ENCODE data around the gene ITFG2.

The ITFG2 gene

GRCh38 chr12:2826721-2827515 is 14.4 kb downstream of the ITFG2 start:
- no peak overlapping the region for H3K9ac ChIP-seq (ENCODE audit: low read length)
- H4K91ac ChIP-seq (ENCODE audit: low read depth, low read length): no peak overlapping the region
- H2BK5ac ChIP-seq (ENCODE audit: low read depth, low read length, poor library complexity): no peak overlapping the region
- H3K23ac ChIP-seq (ENCODE audit: low read length): no peak overlapping the region
- H3K4me3 ChIP-seq (ENCODE audit: low read depth, low read length): no peak overlapping the region
- no peak overlapping the region for H3K4ac ChIP-seq (ENCODE audit: low read depth, low read length)
- H3K9me3 ChIP-seq (ENCODE audit: insufficient read depth, low read depth, low read length): no peaks in the 10 kb centered on the region
- no peak overlapping the region for H3K14ac ChIP-seq (ENCODE audit: low read length)
- H3K79me1 ChIP-seq (ENCODE audit: low read length): no peaks in the 10 kb centered on the region
- H2AK5ac ChIP-seq (ENCODE audit: low read length): no peak overlapping the region
- no peak overlapping the region for H2BK120ac ChIP-seq (ENCODE audit: insufficient read depth, low read length, poor library complexity)
- H3K18ac ChIP-seq (ENCODE audit: low read length): no peak overlapping the region
- H4K12ac ChIP-seq (ENCODE audit: low read depth, low read length): no peak overlapping the region
- H2BK12ac ChIP-seq (ENCODE audit: low read length): no peak overlapping the region
- no peak overlapping the region for H2AFZ ChIP-seq (ENCODE audit: insufficient read depth, low read length, poor library complexity)
- H4K8ac ChIP-seq (ENCODE audit: low read depth, low read length): no peak overlapping the region
- H3K4me1 ChIP-seq (ENCODE audit: control insufficient read depth in 1 of 2, insufficient read depth in 2 of 2, low read length in 2 of 2): no peaks in the 10 kb centered on the region
- no peaks in the 10 kb centered on the region for H3K79me2 ChIP-seq (ENCODE audit: control insufficient read depth, insufficient read depth, low read length, poor library complexity)
- H3K4me2 ChIP-seq (ENCODE audit: low read length): no peak overlapping the region
- DNase-seq: no peak
- H3K36me3 ChIP-seq (ENCODE audit: control insufficient read depth in 1 of 2, insufficient read depth in 2 of 2, low read length in 2 of 2): peaks cover 44 to 56% of the 10 kb centered on the region in 2 experiments
- H3K27ac ChIP-seq (ENCODE audit: low read depth, low read length): no peak overlapping the region
- WGBS (ENCODE audit: extremely low coverage, insufficient coverage, insufficient read length): no CpG with 5 or more reads among the region's 14 CpGs
- H3K27me3 ChIP-seq (ENCODE audit: insufficient read depth, low read length): no peaks in the 10 kb centered on the region

DNA sequence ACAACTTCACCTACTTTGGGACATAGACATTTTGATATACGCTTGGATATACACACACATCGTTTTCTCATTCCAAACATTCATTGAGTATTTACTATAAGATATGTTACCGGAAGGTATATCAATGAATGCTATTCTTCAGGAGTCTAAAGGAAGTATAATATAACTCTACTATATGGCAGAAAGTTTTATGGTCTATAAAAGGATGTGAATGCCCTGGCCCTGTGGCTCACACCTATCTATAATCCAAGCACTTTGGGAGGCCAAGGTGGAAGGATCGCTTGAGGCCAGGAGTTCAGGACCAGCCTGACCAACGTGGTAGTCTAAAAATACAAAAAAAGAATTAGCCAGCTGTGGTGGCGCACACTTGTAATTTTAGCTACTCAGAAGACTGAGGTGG is 16.8 kb downstream of the ITFG2 start:
- Histone ChIP-seq H3K9me3 (ENCODE audit: insufficient read depth, low read depth, low read length) (no peaks in the 10 kb centered on the region), H3K18ac (ENCODE audit: low read length) (no peak overlapping the region), H2AFZ (ENCODE audit: insufficient read depth, low read length, poor library complexity) (no peak overlapping the region), H3K27ac (ENCODE audit: low read depth, low read length) (no peak overlapping the region), H3K9ac (ENCODE audit: low read length) (no peak overlapping the region), H3K14ac (ENCODE audit: low read length) (no peak overlapping the region), H3K4ac (ENCODE audit: low read depth, low read length) (no peak overlapping the region), H4K8ac (ENCODE audit: low read depth, low read length) (no peak overlapping the region), H2AK5ac (ENCODE audit: low read length) (no peak overlapping the region), H3K79me2 (ENCODE audit: control insufficient read depth, insufficient read depth, low read length, poor library complexity) (no peaks in the 10 kb centered on the region), H3K79me1 (ENCODE audit: low read length) (no peaks in the 10 kb centered on the region), H3K4me3 (ENCODE audit: low read depth, low read length) (no peak overlapping the region), H2BK120ac (ENCODE audit: insufficient read depth, low read length, poor library complexity) (no peak overlapping the region), H3K4me1 (ENCODE audit: control insufficient read depth in 1 of 2, insufficient read depth in 2 of 2, low read length in 2 of 2) (no peaks in the 10 kb centered on the region), H4K12ac (ENCODE audit: low read depth, low read length) (no peak overlapping the region), H2BK12ac (ENCODE audit: low read length) (no peak overlapping the region), H3K36me3 (ENCODE audit: control insufficient read depth in 1 of 2, insufficient read depth in 2 of 2, low read length in 2 of 2) (peaks cover 33 to 39% of the 10 kb centered on the region in 2 experiments), H3K27me3 (ENCODE audit: insufficient read depth, low read length) (no peaks in the 10 kb centered on the region), H3K4me2 (ENCODE audit: low read length) (no peak overlapping the region), H4K91ac (ENCODE audit: low read depth, low read length) (no peak overlapping the region), H3K23ac (ENCODE audit: low read length) (no peak overlapping the region), H2BK5ac (ENCODE audit: low read depth, low read length, poor library complexity) (no peak overlapping the region)
- no peak for DNase-seq
- WGBS (ENCODE audit: extremely low coverage, insufficient coverage, insufficient read length): no CpG with 5 or more reads among the region's 6 CpGs

DNA sequence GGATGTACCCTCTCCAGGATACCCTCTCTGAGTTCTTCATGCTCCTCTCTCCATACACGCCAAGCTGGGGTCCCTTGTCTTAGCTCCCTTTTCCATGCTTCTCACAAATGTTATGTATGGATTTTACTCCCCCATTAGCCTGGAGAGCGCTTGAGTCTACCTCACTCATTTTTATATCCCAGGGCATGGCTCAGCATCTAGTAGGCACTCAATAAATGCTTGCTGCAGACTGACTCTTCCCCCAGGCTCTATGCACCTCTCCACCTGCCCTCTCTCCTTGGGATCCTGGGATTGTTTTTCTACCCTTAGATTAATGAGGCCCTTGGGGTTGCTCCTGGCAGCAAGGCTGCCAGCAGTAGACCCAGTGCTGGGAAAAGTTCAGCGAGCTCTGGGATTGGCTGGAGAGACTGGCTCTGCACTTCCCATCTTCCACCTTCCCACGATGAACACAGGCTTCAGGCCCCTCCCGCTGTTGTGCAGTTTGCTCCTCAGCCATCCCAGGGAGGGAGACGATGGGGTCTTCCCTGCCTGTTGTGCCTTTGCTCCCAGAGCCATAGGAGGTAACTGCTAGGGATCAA is 20.2 kb downstream of the ITFG2 start:
- H3K14ac ChIP-seq (ENCODE audit: low read length): no peak overlapping the region
- H2BK12ac ChIP-seq (ENCODE audit: low read length): no peak overlapping the region
- H3K23ac ChIP-seq (ENCODE audit: low read length): no peak overlapping the region
- no peak overlapping the region for H2BK5ac ChIP-seq (ENCODE audit: low read depth, low read length, poor library complexity)
- no peak overlapping the region for H3K9ac ChIP-seq (ENCODE audit: low read length)
- DNase-seq: no peak
- no peak overlapping the region for H4K91ac ChIP-seq (ENCODE audit: low read depth, low read length)
- H3K27ac ChIP-seq (ENCODE audit: low read depth, low read length): no peak overlapping the region
- H2BK120ac ChIP-seq (ENCODE audit: insufficient read depth, low read length, poor library complexity): no peak overlapping the region
- H3K4me3 ChIP-seq (ENCODE audit: low read depth, low read length): no peak overlapping the region
- H3K18ac ChIP-seq (ENCODE audit: low read length): no peak overlapping the region
- no peaks in the 10 kb centered on the region for H3K9me3 ChIP-seq (ENCODE audit: insufficient read depth, low read depth, low read length)
- no peak overlapping the region for H2AFZ ChIP-seq (ENCODE audit: insufficient read depth, low read length, poor library complexity)
- H2AK5ac ChIP-seq (ENCODE audit: low read length): no peak overlapping the region
- no peaks in the 10 kb centered on the region for H3K27me3 ChIP-seq (ENCODE audit: insufficient read depth, low read length)
- no CpG with 5 or more reads among the region's 6 CpGs for WGBS (ENCODE audit: extremely low coverage, insufficient coverage, insufficient read length)
- H4K12ac ChIP-seq (ENCODE audit: low read depth, low read length): no peak overlapping the region
- no peak overlapping the region for H3K4me2 ChIP-seq (ENCODE audit: low read length)
- no peak overlapping the region for H4K8ac ChIP-seq (ENCODE audit: low read depth, low read length)
- H3K79me2 ChIP-seq (ENCODE audit: control insufficient read depth, insufficient read depth, low read length, poor library complexity): no peaks in the 10 kb centered on the region
- H3K4ac ChIP-seq (ENCODE audit: low read depth, low read length): no peak overlapping the region
- peaks cover 8 to 13% of the 10 kb centered on the region in 2 experiments for H3K36me3 ChIP-seq (ENCODE audit: control insufficient read depth in 1 of 2, insufficient read depth in 2 of 2, low read length in 2 of 2)
- H3K4me1 ChIP-seq (ENCODE audit: control insufficient read depth in 1 of 2, insufficient read depth in 2 of 2, low read length in 2 of 2): no peaks in the 10 kb centered on the region
- no peaks in the 10 kb centered on the region for H3K79me1 ChIP-seq (ENCODE audit: low read length)

GRCh38 chr12:2833327-2833726 is 20.9 kb downstream of the ITFG2 start:
- Histone ChIP-seq H2AK5ac (ENCODE audit: low read length) (no peak overlapping the region), H3K79me1 (ENCODE audit: low read length) (no peaks in the 10 kb centered on the region), H3K27me3 (ENCODE audit: insufficient read depth, low read length) (no peaks in the 10 kb centered on the region), H4K8ac (ENCODE audit: low read depth, low read length) (no peak overlapping the region), H3K14ac (ENCODE audit: low read length) (no peak overlapping the region), H3K23ac (ENCODE audit: low read length) (no peak overlapping the region), H3K36me3 (ENCODE audit: control insufficient read depth in 1 of 2, insufficient read depth in 2 of 2, low read length in 2 of 2) (peaks cover 3 to 7% of the 10 kb centered on the region in 2 experiments), H3K9ac (ENCODE audit: low read length) (no peak overlapping the region), H3K4me1 (ENCODE audit: control insufficient read depth in 1 of 2, insufficient read depth in 2 of 2, low read length in 2 of 2) (no peaks in the 10 kb centered on the region), H2BK12ac (ENCODE audit: low read length) (no peak overlapping the region), H2BK5ac (ENCODE audit: low read depth, low read length, poor library complexity) (no peak overlapping the region), H3K79me2 (ENCODE audit: control insufficient read depth, insufficient read depth, low read length, poor library complexity) (no peaks in the 10 kb centered on the region), H3K4me3 (ENCODE audit: low read depth, low read length) (no peak overlapping the region), H3K27ac (ENCODE audit: low read depth, low read length) (no peak overlapping the region), H4K12ac (ENCODE audit: low read depth, low read length) (no peak overlapping the region), H2BK120ac (ENCODE audit: insufficient read depth, low read length, poor library complexity) (no peak overlapping the region), H4K91ac (ENCODE audit: low read depth, low read length) (no peak overlapping the region), H3K4me2 (ENCODE audit: low read length) (no peak overlapping the region), H3K9me3 (ENCODE audit: insufficient read depth, low read depth, low read length) (no peaks in the 10 kb centered on the region), H3K18ac (ENCODE audit: low read length) (no peak overlapping the region), H3K4ac (ENCODE audit: low read depth, low read length) (no peak overlapping the region), H2AFZ (ENCODE audit: insufficient read depth, low read length, poor library complexity) (no peak overlapping the region)
- WGBS (ENCODE audit: extremely low coverage, insufficient coverage, insufficient read length): no CpG with 5 or more reads among the region's 5 CpGs
- no peak for DNase-seq

Measured in trophoblast cell (in vitro differentiated cells and primary cell).